ENCODE measurements around the gene SHROOM2.
"Not testable (repeated sequence)": the region's sequence is repeated elsewhere in the genome, so short reads cannot be mapped to it uniquely, and the experiment has no call there.

The SHROOM2 gene, protein sequence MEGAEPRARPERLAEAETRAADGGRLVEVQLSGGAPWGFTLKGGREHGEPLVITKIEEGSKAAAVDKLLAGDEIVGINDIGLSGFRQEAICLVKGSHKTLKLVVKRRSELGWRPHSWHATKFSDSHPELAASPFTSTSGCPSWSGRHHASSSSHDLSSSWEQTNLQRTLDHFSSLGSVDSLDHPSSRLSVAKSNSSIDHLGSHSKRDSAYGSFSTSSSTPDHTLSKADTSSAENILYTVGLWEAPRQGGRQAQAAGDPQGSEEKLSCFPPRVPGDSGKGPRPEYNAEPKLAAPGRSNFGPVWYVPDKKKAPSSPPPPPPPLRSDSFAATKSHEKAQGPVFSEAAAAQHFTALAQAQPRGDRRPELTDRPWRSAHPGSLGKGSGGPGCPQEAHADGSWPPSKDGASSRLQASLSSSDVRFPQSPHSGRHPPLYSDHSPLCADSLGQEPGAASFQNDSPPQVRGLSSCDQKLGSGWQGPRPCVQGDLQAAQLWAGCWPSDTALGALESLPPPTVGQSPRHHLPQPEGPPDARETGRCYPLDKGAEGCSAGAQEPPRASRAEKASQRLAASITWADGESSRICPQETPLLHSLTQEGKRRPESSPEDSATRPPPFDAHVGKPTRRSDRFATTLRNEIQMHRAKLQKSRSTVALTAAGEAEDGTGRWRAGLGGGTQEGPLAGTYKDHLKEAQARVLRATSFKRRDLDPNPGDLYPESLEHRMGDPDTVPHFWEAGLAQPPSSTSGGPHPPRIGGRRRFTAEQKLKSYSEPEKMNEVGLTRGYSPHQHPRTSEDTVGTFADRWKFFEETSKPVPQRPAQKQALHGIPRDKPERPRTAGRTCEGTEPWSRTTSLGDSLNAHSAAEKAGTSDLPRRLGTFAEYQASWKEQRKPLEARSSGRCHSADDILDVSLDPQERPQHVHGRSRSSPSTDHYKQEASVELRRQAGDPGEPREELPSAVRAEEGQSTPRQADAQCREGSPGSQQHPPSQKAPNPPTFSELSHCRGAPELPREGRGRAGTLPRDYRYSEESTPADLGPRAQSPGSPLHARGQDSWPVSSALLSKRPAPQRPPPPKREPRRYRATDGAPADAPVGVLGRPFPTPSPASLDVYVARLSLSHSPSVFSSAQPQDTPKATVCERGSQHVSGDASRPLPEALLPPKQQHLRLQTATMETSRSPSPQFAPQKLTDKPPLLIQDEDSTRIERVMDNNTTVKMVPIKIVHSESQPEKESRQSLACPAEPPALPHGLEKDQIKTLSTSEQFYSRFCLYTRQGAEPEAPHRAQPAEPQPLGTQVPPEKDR (N-terminal part only)

GRCh38 chrX:9785944-9786797, at the start of gene SHROOM2:
Gene SHROOM2 (plus strand): TSS chrX:9786429. CDS start chrX:9786546, 117 bp downstream.
- DNase-seq (ENCODE audit: low spot score) = peak; percentile 23

DNA sequence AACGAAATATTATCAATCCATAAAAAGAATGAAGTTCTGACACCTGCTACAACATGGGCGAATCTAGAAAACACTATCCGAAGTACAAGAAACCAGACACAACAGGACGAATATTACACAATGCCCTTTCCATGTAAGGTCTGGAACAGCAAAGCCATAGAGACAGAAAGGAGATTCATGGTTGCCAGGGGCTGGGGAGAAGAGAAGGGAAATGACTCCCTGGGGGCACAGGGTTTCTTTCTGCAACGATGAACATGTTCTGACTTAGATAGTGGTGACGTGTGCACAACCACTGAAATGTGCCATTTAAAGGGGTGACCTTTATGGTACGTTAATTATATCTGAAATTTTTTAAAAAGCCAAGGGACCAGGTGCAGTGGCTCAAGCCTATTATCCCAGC, 48.9 kb upstream of the SHROOM2 start:
- DNase-seq (ENCODE audit: low spot score) = no peak

- DNase-seq (ENCODE audit: low spot score) = no peak
Measured at GRCh38 chrX:9738151-9738550, 48.1 kb upstream of the SHROOM2 start.

DNA sequence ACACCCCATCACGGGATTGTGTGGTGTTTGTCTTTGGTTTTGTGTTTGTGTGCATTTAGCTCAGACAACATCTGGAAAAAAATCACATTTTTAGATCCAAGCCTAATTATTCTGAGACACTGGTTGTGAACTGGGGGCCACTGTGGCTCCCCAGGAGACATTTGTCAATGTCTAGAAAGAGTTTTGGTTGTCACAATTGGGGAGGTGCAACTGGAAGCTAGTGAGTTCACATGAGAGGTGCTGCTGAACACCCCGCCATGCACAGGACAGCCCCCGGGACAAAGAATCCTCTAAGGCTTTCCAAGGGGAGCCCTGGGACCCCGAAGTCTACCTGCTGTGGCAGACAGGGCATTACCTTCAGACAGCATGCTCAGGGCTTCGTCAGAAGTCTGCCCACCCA, 47.1 kb upstream of the SHROOM2 start:
- DNase-seq (ENCODE audit: low spot score) = no peak

DNA sequence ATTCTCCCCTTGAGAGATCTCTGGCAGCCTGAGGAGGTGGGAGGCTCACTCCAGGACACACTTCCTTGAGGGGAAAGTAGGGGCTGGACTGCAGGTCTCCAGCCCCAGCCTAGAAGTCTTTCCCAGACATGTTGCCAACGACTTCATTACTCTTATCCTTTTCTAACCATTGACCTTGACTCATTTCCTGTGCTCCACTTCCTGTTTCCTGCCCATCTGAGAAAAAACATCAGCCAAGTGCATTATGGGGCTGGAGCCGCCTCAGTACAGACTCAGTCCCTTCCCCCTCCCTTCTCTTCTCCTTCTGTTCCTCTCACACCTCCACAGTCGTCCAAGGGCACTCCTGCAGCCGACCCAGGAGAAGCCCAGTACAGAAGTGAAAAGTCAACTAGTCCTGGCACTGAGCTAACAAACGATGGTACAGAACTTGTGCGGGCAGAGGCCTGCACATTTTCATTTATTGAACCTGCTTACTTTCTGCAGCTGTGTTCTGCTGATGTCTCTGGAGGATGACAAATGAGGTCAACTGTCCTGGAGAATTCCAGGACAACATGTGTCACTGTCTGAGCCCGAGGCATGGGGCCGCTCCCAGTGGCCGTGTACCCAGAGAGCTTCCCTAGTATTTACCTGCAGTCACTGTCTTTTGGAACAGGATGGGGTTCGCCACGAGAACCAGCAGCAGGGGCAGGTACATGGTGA, 40.7 kb upstream of the SHROOM2 start:
- no peak for DNase-seq (ENCODE audit: low spot score)

- DNase-seq (ENCODE audit: low spot score) = no peak
Measured at GRCh38 chrX:9746148-9746888, 39.9 kb upstream of the SHROOM2 start.

GRCh38 chrX:9747644-9748043, 38.6 kb upstream of the SHROOM2 start:
- no peak for DNase-seq (ENCODE audit: low spot score)

- no peak for DNase-seq (ENCODE audit: low spot score)
Measured at GRCh38 chrX:9749146-9749692, 37.0 kb upstream of the SHROOM2 start.

DNA sequence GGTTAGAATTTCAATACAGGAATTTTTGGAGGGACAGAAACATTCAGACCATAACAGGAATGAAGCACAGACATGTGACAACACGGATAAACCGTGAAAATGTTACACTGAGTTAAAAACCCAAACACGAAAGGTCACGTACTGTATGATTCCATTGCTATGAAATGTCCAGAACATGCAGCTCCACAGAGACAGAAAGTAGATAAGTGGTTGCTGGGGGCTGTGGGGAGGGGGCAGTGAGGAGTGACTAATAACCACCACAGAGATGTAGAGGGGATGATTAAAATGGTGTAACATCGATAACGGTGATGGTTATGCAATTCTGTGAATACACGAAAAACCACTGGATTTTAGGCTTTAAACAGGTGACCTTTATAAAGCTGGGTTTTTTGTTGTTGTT, 28.9 kb upstream of the SHROOM2 start:
- no peak for DNase-seq (ENCODE audit: low spot score)

DNA sequence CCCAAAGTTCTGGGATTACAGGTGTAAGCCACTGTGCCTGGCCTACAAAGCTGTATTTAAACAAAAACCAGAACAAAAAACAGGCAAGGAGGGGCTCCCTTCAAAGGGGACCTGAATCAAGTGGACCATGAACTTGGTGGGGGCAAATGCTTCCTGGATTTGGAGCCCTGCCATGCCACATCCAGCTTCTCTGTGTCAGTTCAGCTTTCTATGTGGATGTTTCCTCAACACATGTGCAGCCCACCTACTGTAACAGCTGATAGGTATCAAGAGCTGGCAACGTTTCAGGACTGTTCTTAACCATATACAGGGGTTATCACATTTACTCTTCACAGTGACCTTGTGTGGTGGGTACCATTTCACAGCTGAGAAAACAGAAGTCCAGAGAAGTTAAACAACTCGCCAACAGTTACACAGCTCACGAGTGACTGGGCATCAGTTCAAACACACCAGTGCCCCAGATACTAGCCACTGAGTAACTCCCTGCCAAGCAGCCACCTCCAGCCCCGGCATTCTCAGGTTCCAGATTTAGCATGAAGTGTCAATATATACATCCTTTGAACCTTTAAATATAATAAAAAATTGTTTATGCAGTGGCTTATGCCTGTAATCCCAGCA, 28.1 kb upstream of the SHROOM2 start:
- no peak for DNase-seq (ENCODE audit: low spot score)

- DNase-seq (ENCODE audit: low spot score) = no peak
Measured at GRCh38 chrX:9759337-9759736, 26.9 kb upstream of the SHROOM2 start.

DNA sequence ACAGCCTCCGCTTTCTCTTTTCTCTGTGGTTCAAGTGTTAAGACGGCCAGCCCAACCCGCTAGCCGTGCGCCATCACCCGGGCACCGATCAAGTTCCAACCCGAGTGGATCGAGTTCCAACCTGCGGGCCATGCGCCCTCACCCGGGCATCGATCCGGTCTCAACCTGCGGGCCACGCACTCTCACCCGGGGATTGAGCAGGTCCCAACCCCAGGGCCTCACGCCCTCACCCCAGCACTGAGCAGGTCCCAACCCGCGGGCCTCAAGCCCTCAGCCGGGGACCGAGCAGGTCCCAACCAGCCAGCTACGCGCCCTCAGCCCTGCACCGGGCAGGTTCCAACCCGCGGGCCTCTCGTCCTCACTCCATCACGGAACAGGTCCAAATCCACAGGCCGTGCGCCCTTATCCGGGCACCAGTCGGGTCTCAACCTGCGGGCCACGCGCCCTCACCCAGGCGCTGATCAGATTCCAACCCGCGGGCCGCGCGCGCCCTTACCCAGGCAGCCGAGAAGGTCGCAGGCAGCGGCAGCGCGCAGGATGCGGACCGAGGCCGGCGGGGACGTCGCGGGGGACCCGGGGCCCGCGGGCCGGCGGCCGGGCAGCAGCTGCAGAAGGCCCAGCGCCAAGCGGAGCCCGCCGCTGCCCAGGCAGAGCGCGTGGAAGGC, 21.0 kb upstream of the SHROOM2 start:
- no peak for DNase-seq (ENCODE audit: low spot score)

DNA sequence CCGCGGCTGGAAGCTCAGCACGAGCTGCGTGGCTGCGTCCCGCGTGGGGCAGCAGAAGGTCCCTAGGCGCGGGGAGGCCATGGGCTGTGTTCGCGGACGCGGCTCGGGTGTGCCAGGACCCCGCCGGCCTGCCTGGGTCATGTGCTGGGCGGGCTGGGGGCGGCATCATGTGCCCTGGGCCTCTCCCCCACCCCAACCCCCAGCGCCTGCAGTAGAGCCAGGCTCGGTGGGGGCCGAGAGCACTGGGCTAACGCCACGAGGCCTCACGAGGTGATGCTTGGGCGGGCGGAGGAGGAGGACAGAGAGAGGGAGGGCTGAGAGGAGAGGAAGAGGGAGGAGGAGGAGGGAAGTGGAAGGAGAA, 20.5 kb upstream of the SHROOM2 start, which contains the start of gene GPR143:
TSS of gene GPR143 (minus strand) at position 111 of the 361 bp plus-strand sequence. CDS start at position 81, 30 bp downstream.
- no peak for DNase-seq (ENCODE audit: low spot score)

DNA sequence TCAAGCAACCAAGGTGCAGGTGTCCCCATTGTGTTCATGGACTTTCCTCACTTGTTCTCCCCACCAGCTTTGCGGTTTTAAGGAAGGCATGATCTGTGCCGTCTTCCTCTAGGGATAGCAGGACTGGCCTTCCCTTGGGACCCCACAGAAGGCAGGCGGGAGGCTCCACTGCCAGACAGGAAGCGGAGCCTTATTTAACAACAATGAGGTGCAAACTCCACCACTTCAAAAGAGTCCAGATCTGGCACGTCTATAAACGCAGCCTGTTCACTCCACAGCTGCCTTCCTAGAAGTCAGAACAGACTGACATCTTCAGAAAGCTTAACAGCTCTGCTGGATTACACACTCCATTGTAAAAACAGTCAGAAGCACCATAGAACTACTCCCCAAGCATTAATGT, 18.9 kb upstream of the SHROOM2 start:
- DNase-seq (ENCODE audit: low spot score) = no peak

- DNase-seq (ENCODE audit: low spot score) = not testable (repeated sequence)
Measured at GRCh38 chrX:9768321-9768839, 17.8 kb upstream of the SHROOM2 start.

- no peak for DNase-seq (ENCODE audit: low spot score)
Measured at GRCh38 chrX:9770319-9770718, 15.9 kb upstream of the SHROOM2 start.

GRCh38 chrX:9772943-9773342, 13.3 kb upstream of the SHROOM2 start:
- peak; percentile 18 for DNase-seq (ENCODE audit: low spot score)

DNA sequence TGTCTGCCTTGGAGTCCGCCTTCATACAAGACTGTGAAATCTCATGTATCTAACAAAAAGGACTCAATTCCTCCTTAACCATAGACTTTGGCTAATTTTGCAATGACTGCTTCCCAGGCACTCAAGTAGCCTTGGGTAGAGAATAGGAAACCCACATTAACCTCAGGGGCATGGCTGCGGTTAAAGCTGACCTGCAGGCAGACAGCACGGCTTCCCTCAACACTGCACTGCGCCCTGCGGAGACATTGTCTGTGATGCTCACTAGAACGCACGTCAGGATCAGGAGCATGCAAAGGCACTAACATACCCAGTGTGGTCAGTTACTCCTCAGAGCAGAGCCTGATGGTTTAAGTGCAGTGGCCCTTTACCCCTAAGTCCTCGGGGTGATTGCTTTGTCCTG, 10.3 kb upstream of the SHROOM2 start:
- no peak for DNase-seq (ENCODE audit: low spot score)

Measured in germinal center (tissue), 1 donor.